Chondrocyte (in vitro differentiated cells): ENCODE results near the gene FURIN. TPM values are rescaled to one million over a fixed set of nuclear protein-coding genes. Genes with fewer than 3 reads are reported as not detected.
"Not testable (repeated sequence)": the region's sequence is repeated elsewhere in the genome, so short reads cannot be mapped to it uniquely, and the experiment has no call there.

Source experiments
- DNase-seq: peaks from one replicate; pipeline ENCODE4 v3.0.0; 2021; ENCODE audit warnings: mixed read lengths, low spot score
- H3K27ac Mint-ChIP-seq: one replicate; pipeline ENCODE4 v1.8.0; 2021; ENCODE audit warnings: mild to moderate bottlenecking, moderate library complexity, mixed read lengths; ENCODE audit not compliant: unreplicated experiment
- H3K27me3 Mint-ChIP-seq: 2 replicates; pipeline ENCODE4 v1.8.0; 2021; ENCODE audit warnings: low read depth, mixed read lengths
- H3K36me3 Mint-ChIP-seq: 2 replicates; pipeline ENCODE4 v1.8.0; 2021; ENCODE audit warnings: low read depth, mixed read lengths
- H3K4me1 Mint-ChIP-seq: 2 replicates; pipeline ENCODE4 v1.8.0; 2021; ENCODE audit warnings: low read depth, mild to moderate bottlenecking, mixed read lengths
- H3K4me3 Mint-ChIP-seq: one replicate; pipeline ENCODE4 v1.8.0; 2021; ENCODE audit warnings: mild to moderate bottlenecking, moderate library complexity, mixed read lengths; ENCODE audit not compliant: unreplicated experiment
- H3K9me3 Mint-ChIP-seq: 2 replicates; pipeline ENCODE4 v1.8.0; 2021; ENCODE audit warnings: low read depth, mixed read lengths
- CTCF ChIP-seq: fragments of 200-600 bp; sonication (generic); IDR thresholded peaks from 2 replicates; pipeline ENCODE4 v1.5.0; 2021; ENCODE audit warnings: antibody characterized with exemption, mild to moderate bottlenecking, moderate library complexity
- total RNA-seq: library from RNA; stranded (reverse); gene quantifications from 3 replicates; pipeline ENCODE4 v1.2.1, GENCODE V29; 2021

FURIN gene
- total RNA-seq, 1 donor from 2014 or later = 66.2 TPM

- no peak overlapping the region for H3K27ac Mint-ChIP-seq
- no peak for DNase-seq
- H3K4me3 Mint-ChIP-seq = no peak overlapping the region
- no peaks in the 10 kb centered on the region for H3K4me1 Mint-ChIP-seq
- H3K9me3 Mint-ChIP-seq = no peaks in the 10 kb centered on the region
- H3K36me3 Mint-ChIP-seq = no peaks in the 10 kb centered on the region
- no peak for TF ChIP-seq CTCF
- H3K27me3 Mint-ChIP-seq = peaks cover 6% of the 10 kb centered on the region
These were observed 44.9 kb upstream of the FURIN start for GRCh38 chr15:90823455-90823974.

GRCh38 chr15:90825115-90825899, 43.1 kb upstream of the FURIN start:
- H3K4me3 Mint-ChIP-seq, H3K9me3 Mint-ChIP-seq, H3K4me1 Mint-ChIP-seq, H3K27ac Mint-ChIP-seq, DNase-seq, H3K27me3 Mint-ChIP-seq, H3K36me3 Mint-ChIP-seq: not testable (repeated sequence)

- not testable (repeated sequence) for H3K4me1 Mint-ChIP-seq, H3K36me3 Mint-ChIP-seq
These were observed 42.0 kb upstream of the FURIN start for GRCh38 chr15:90826206-90826885.

GRCh38 chr15:90826886-90827435, 41.4 kb upstream of the FURIN start:
- TF ChIP-seq CTCF = no peak
- Mint-ChIP-seq H3K27me3 (peaks cover 9% of the 10 kb centered on the region), H3K4me3 (no peak overlapping the region), H3K36me3 (no peaks in the 10 kb centered on the region), H3K4me1 (peaks cover 4% of the 10 kb centered on the region), H3K9me3 (no peaks in the 10 kb centered on the region), H3K27ac (no peak overlapping the region)
- no peak for DNase-seq

More at GRCh38 chr15:90826206-90826885, 42.0 kb upstream of the FURIN start:
- H3K9me3 Mint-ChIP-seq, H3K27ac Mint-ChIP-seq, H3K27me3 Mint-ChIP-seq, DNase-seq, H3K4me3 Mint-ChIP-seq: not testable (repeated sequence)

- no peak for TF ChIP-seq CTCF
- no peak overlapping the region for H3K4me3 Mint-ChIP-seq
- DNase-seq = no peak
- no peaks in the 10 kb centered on the region for H3K36me3 Mint-ChIP-seq
- no peak overlapping the region for H3K27ac Mint-ChIP-seq
- peaks cover 4% of the 10 kb centered on the region for H3K4me1 Mint-ChIP-seq
- H3K9me3 Mint-ChIP-seq = no peaks in the 10 kb centered on the region
- H3K27me3 Mint-ChIP-seq = peaks cover 8% of the 10 kb centered on the region
These were observed 40.3 kb upstream of the FURIN start for GRCh38 chr15:90828111-90828510.

- Mint-ChIP-seq H3K27me3 (peaks cover 8% of the 10 kb centered on the region), H3K27ac (no peak overlapping the region), H3K9me3 (no peaks in the 10 kb centered on the region), H3K4me1 (peaks cover 4% of the 10 kb centered on the region), H3K4me3 (no peak overlapping the region), H3K36me3 (no peaks in the 10 kb centered on the region)
- no peak for TF ChIP-seq CTCF
- no peak for DNase-seq
These were observed 39.3 kb upstream of the FURIN start for GRCh38 chr15:90829126-90829525.
